Kidney epithelial cell (primary cell): ENCODE results near the gene FAM47E. TPM values are rescaled to one million over a fixed set of nuclear protein-coding genes. Genes with fewer than 3 reads are reported as not detected.

Experiments
- DNase-seq: peaks from one replicate; pipeline ENCODE4 v3.0.0-alpha.2; 2010; ENCODE audit warnings: low read depth
- H3K27me3 ChIP-seq: 2 replicates; pipeline ENCODE4 v1.6.0; 2011; ENCODE audit warnings: low read length; ENCODE audit not compliant: control insufficient read depth, insufficient read depth
- H3K36me3 ChIP-seq: 2 replicates; pipeline ENCODE4 v1.5.1; 2011; ENCODE audit warnings: low read length; ENCODE audit not compliant: control insufficient read depth, insufficient read depth
- H3K4me3 ChIP-seq: 2 replicates; pipeline ENCODE4 v1.5.1; 2011; ENCODE audit warnings: low read depth, mild to moderate bottlenecking, control low read depth, low read length
- total RNA-seq: library from RNA; depleted of rRNA; stranded (reverse); fragments of >200 nt; gene quantifications from 2 replicates; pipeline ENCODE4 v1.2.3, GENCODE V29; 2015
- TF ChIP-seq, protein P1 (sequence below): IDR thresholded peaks from 2 replicates; pipeline ENCODE4 v1.5.1; 2011; ENCODE audit warnings: mild to moderate bottlenecking, moderate library complexity, low read length, control low read depth, inconsistent platforms; ENCODE audit not compliant: insufficient read depth, poor library complexity, severe bottlenecking

FAM47E gene
- total RNA-seq, 1 donor from 2014 or later, result 2.3 TPM

GRCh38 chr4:76216975-76217814 lies 34.3 kb upstream of the FAM47E start:
- no peak for DNase-seq

DNA sequence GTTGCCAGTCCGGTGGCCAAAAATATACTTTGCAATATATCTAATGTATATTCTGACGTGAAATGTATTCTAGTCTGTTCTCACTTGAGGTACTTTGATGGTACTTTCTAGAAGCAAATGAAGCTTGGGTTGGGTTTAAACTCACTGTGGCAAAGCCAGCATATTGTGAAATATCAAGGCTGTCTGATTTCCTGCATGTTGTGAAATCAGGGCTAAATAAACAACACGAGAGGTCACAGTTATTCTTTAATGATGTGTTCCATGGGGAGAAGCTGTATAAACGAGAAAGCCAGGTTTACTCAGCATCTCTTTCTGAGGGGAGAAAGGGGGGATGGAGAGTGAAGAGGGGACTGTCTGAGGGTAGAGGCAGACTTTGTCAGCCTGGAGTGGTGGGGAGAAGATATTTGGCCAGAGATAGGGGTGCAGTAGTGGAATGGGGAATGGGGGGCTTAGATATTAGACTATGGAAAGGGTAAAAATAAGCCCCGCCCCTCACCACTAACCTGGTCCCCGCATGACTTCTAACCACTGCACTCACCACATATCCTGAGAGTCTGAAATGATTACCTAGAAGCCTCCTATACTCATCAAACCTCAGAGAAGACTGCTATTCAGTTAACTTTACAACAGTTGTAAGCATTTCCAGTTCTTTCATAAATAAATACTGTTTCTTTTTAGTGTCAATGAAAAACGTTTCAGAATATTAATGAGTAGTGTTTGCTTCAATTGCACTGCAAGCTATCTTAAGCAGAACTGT lies 32.0 kb upstream of the FAM47E start:
- H3K36me3 ChIP-seq, result no peaks in the 10 kb centered on the region
- H3K4me3 ChIP-seq, result no peak overlapping the region
- no peak for DNase-seq
- H3K27me3 ChIP-seq, result no peaks in the 10 kb centered on the region
- TF ChIP-seq, protein P1, sequence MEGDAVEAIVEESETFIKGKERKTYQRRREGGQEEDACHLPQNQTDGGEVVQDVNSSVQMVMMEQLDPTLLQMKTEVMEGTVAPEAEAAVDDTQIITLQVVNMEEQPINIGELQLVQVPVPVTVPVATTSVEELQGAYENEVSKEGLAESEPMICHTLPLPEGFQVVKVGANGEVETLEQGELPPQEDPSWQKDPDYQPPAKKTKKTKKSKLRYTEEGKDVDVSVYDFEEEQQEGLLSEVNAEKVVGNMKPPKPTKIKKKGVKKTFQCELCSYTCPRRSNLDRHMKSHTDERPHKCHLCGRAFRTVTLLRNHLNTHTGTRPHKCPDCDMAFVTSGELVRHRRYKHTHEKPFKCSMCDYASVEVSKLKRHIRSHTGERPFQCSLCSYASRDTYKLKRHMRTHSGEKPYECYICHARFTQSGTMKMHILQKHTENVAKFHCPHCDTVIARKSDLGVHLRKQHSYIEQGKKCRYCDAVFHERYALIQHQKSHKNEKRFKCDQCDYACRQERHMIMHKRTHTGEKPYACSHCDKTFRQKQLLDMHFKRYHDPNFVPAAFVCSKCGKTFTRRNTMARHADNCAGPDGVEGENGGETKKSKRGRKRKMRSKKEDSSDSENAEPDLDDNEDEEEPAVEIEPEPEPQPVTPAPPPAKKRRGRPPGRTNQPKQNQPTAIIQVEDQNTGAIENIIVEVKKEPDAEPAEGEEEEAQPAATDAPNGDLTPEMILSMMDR, result no peak

More at GRCh38 chr4:76216975-76217814, 34.3 kb upstream of the FAM47E start:
- H3K27me3 ChIP-seq, result no peaks in the 10 kb centered on the region
- TF ChIP-seq, protein P1, result no peak
- no peaks in the 10 kb centered on the region for H3K36me3 ChIP-seq
- no peak overlapping the region for H3K4me3 ChIP-seq

DNA sequence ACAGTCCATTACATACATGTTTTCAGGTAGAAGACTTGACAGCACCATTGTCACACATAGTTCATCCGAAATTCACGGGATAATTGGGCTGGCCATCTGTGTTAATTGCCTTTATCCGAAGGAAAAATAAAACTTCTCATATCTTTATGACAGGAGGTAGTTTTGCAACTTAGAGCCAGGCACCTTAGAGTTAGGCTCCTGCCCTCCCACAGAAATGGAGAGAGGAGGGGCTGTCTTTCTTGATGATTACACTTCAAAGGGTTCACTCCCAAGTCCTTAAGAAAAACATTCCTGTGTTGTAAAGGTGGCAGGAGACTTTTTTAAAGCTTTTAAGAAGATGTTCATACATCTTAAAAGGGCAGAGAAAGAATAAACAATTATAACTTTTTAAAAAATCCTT lies 27.4 kb upstream of the FAM47E start:
- H3K36me3 ChIP-seq, result no peaks in the 10 kb centered on the region
- H3K27me3 ChIP-seq, result no peaks in the 10 kb centered on the region
- no peak for DNase-seq
- no peak overlapping the region for H3K4me3 ChIP-seq
- TF ChIP-seq, protein P1, result no peak

GRCh38 chr4:76226418-76226817 lies 25.1 kb upstream of the FAM47E start:
- H3K4me3 ChIP-seq, result no peak overlapping the region
- no peaks in the 10 kb centered on the region for H3K36me3 ChIP-seq
- TF ChIP-seq, protein P1, result no peak
- no peaks in the 10 kb centered on the region for H3K27me3 ChIP-seq
- no peak for DNase-seq

DNA sequence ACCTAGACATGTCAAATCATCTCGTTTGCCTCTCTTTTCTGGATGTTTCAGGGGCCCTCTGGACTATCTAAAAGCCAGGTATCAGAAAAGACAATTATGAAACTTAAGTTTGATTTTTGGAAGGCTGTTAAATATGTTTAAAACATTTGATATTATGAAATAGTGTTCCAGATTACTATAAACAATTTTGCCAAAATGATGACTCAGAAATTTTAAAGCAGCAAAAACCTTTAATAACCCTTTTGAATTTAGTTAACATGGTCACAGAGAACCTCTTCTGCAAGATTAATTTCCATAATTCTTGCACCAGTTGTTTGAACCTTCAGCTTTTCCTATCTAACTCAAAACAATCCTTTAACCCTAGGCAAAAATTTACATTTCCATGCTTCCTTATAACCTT lies 18.8 kb upstream of the FAM47E start:
- TF ChIP-seq, protein P1, result no peak
- no peaks in the 10 kb centered on the region for H3K36me3 ChIP-seq
- no peak for DNase-seq
- no peaks in the 10 kb centered on the region for H3K27me3 ChIP-seq
- H3K4me3 ChIP-seq, result no peak overlapping the region
